ENCODE measurements around the gene OPCML.

The OPCML gene

DNA sequence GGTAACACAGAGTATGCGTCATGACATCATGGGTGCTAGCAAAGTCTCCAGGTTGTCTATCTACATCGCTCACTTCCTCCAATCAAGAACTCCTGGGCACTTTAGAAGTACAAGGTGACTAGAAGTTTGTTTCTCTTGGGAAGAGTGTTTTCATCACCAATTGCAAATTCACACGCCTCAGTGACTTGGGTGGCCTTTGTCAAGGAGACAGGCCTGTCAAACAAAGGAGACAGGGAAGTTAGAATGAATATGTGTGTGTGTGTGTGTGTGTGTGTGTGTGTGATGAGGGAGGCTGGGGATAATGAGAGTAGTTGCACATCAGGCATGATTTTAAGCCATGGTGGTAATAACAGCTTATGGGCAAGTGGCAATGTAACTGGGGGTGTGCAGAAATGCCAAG is 953.2 kb downstream of the OPCML start:
- no peak for DNase-seq

DNA sequence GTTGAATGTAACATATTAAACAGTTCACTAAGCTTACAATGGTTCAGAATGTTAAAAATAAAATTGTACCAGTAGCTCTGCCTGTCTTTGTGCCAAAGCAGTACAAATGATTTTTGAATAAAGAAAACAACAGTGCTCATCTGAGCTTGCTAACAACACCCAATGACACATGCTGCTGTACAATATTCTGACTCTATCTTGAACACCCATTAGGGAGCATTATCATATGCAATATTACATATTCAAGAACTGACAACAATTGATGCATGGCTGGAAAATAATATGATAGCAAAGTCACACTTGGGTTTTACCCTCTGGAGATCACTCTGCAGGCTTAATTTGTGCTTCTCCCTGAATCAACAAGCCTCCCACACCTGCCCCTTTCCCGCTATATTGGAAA is 953.7 kb downstream of the OPCML start:
- no peak for DNase-seq

DNA sequence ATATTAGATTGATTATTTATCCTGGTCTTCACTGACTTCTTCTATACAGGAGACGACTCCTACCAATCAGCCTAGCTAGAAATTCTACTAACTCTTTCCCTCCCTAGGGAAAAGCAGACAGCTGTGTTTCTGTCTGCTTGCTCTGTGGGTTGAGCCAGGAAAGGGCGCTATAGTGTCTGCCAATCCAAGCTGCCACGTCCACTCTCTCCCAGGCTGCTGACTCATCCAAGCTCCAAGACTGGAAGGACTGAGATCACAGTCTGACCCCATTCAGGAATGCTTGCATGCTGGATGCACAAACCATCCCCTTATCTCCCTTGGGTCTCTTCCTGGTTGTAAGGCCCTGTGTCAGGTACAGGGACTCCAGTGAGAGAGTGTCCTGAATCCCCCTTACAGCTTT is 955.6 kb downstream of the OPCML start:
- no peak for DNase-seq

DNA sequence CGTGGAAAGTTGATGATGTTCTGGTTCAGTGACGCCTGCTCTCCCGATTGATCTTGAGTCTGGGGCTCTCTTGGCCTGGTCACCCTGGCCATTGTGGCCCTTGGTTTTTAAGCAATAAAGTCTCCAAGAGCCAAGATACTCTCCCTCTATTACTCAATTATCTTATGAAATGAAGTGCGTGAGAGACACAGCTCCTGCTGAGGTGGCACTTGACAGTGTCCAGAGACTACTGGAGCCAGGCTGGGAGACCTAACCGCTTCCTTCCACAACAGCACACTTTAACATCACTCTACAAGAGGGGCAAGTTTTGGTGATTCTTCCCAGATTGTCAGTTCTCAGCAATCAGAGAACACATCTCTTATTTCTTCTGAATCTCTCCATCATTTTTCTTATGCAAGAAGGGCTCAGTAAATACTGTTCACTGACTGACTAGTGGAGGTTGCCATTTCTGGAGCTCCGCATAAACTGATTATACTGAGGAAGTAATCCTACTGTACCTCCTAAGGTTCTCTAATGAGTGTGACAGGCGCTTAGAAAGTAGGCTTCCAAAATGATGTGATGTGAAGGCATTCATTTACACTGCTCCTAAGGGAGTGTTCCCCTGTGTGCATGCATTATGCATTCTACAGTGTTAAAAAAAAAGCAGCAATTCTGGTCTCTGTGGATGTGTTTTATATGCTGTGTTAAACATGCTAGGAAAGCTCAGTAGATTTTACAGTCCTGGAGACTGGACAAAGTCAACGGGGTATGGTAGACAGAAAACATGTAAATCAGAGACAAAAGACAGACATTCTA is 968.0 kb downstream of the OPCML start:
- DNase-seq, result no peak

DNA sequence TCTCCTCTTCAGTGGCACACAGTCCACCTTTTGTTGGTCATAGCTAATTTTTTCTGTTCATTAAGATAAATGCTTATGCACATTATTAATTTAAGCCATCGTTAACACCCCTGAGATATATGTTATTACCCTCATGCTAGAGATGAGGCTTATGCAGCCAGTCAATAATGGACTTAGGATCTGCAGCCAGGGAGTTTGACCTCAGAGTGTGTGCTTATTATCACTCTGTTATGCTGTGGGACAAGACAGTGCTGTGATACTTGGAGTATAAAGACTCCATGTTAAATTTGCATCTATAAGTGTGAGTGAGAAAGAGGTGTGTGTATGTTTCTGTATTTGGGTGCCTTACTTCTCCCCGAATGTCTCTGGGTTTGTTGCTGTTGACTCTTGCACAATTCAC is 969.3 kb downstream of the OPCML start:
- DNase-seq, result no peak

DNA sequence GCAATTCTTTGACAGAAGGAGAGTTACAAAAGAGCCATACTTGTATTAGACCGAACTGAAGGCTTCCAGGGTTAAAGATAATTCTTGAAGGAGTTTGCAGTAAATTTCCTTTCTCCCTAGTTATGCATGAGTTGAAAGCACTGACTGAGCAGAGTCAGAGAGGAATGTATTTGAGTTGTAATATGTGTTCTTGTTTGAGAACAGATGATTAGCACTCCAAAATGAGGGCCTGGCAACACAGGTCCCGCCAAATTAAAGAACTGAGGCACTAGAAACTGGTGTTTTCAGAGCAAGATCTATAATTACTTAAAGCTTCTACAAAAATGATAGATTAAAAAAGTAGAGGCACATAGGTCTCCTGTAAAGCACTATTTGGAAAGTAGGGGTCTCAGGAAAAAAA is 970.4 kb downstream of the OPCML start:
- DNase-seq, result no peak

DNA sequence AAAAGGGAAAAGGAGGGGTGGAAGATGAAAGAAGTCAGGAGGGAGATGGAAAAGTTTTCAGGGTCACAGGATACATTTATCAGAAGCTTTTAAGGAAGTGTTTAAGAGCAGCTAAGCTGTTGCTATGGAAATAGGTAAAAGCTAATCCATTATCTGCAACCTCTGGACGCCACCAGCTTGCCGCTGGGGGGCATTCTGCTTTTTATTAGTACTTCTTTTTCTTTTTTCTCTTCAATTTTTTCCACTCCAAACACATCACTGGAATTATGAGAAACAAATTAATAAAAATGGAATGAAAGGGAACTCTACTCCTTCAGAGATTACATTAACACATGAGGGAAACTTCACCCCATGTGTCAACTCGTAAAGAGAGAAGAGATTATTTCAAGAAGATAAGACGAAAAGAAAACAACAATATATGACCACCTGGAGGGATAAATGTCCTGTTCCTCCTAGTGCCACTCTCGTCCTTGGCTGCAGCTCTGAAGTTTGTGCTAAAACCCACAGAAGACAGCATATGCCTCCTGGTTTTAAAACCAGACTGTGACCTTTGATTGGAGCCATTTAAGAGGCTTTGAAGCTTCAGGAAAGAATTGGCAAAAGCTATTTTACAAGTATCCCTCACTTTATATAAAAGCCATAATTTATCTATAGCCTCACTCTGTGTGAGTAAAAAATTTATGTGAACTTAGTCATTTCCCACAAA is 972.8 kb downstream of the OPCML start:
- no peak for DNase-seq

DNA sequence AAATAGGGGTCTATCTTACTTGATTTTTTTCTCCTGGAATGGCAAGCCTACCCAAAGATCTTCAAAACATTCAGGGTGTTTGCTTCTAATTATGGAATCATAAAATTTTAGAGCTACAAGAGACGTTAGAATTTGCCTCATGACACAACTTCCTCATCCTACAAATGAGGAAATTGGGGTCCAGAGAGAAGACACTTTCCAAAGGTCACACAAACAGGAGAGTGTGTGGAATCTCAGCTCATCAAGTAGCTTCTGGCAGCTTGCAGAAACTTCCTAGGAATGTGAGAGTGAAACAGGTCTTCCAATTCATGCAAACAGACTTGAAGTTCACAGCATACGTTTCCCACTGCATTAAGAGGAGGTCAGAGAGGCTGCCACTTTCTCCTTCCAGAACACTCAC is 976.0 kb downstream of the OPCML start:
- no peak for DNase-seq

DNA sequence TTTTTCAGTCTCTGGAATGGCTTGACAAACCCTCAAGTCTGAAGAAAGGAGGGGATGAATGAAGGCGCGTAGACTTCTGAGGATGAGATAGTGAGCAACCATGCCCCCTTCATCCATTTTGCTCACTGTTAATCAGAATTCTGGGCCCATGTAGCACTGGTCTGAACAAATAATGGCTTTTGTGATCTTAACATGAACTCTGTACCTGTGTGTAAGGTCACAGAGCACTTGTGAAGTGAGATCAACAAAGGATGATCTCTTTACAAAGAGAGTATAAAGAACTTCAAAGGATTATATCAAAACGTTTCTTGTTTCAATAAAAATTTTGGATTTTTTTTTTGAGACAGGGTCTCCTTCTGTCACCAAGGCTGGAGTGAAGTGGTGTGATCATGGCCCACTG is 976.7 kb downstream of the OPCML start:
- no peak for DNase-seq

DNA sequence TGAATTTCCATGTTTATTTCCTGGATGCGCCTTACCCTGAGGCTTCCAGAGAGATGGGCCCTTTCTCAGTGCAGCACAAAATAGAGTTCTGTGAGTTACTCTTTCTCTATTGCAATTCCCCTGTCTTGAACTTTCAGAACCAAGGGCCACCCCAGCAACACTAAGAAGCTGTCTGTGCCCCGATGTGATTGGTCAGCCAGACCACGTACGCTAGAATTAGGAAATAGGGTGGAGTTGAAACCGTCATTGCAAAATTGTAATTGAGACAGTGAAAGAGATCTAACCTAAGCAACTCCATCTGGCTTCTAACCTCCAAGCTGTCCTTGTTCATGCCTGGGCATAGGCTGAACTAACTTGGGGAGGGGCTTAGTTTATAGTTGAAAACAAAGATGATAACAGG is 981.3 kb downstream of the OPCML start:
- DNase-seq, result no peak

DNA sequence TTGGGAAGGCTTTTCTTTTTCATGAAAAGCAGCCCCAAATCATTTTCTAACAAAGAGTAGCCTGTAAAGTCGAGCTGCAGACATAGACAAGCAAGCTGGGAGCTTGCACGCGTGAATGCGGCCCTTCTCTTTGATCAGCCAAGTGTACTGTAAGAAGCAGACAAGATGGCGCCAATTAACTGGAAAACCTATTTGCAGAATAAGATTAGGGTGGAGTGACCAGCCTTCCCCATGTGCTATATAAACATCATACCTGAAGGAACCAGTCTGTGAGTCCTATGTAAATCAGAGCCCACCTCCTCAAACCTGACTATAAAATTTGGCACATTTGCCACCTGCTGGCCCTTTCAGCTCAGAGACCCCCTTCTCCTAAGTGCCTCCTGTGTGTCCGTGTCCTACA is 982.7 kb downstream of the OPCML start:
- no peak for DNase-seq

DNA sequence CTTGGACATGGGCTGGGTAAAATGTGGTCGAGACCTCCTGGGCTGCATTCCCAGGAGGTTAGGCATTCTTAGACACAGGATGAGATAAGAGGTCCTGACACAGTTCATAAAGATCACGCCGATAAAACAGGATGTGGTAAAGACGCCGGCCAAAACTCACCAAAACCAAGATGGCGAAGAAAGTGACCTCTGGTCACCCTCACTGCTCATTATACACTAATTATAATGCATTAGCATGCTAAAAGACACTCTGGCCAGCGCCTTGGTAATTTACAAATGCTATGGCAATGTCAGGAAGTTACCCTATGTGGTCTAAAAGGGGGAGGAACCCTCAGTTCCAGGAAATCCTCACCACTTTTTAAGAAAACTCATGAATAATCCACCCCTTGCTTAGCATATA is 983.3 kb downstream of the OPCML start:
- no peak for DNase-seq

DNA sequence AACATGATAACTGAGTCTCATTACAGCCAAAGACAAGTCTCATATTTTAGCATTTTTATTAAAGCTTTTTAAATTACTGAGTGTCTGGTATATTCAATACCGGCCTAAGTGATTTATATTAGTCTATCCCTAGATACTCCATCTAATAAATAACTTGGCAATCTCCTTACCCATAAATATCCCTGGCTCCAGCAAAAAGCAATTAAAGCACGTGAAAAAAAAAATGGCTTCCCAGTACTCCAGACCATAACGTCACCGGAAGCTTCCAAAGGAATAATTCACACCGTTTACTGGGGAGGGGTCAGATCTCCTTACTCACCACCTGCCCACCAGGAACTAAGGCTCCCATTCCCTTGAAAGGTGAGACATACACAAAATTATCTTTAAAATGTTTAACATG is 988.3 kb downstream of the OPCML start:
- DNase-seq, result no peak

DNA sequence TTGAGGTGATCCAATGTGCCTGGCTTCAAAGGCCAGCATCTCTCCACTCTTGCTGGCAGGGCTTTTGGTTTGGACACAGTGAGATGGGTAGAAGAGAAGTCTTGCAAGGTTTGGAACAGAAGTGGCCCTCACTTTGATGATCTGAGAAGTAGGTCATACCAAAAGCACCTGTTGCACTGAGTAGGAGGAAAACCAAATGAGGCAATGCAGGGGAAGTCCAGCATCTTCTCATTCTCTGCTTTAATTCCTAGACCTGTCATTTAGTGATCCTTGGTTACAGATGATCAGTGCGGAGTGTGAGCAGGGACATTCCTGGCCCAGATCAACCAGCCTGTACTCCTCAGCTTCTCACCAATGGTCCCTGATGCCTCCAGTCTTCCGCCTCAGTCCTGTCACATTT is 990.5 kb downstream of the OPCML start:
- no peak for DNase-seq

DNA sequence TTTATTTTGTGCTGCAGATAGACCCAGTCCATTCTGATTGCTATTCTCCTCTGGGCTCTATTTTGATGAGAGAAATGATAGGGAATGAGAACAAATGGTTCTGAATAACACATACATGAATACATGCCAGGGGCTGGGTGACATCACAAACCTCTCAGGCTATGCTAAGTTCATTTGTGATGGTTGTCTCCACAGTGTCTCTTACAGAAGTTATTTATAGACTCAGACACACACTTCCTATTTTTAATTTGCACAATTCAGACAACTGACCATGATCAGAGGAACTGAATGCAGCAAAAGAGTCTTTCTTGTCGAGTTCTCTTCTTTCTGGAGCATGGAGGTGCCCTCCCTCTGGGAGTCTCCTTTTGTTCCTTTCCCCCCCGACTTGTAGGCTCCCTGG is 991.7 kb downstream of the OPCML start:
- no peak for DNase-seq

DNA sequence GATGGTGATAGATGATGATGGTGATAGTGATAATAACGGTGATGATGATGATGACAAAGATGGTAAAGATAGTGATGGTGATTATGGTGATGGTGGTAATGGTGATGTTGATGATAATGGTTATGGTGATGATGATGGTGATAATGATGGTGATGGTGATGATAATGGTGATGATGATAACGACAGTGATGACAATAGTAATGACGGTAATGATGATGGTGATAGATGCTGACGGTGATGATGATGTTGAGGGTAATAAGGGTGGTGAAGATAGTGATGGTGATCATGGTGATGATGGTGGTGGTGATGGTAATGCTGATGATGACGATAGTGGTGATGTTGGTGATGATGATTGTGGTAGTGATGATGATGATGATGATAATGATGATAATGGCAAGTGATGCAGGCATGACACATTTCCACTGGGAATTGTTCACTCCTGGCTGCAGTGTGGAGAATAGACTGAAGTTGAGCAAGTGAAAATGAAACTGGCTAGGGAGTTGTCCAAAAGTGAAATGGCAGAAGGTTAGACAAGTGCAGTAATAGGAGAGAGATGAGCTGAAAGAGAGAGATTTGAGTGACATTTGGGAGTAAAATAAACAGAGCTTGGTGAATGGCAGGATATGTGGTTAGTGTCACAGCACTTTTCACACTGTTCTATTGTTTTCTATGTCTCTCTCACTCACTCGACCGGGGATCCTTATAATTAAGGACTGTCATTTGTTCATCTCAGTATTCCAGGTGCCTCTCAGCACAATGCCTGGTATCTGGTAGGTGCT is 992.5 kb downstream of the OPCML start:
- no peak for DNase-seq

DNA sequence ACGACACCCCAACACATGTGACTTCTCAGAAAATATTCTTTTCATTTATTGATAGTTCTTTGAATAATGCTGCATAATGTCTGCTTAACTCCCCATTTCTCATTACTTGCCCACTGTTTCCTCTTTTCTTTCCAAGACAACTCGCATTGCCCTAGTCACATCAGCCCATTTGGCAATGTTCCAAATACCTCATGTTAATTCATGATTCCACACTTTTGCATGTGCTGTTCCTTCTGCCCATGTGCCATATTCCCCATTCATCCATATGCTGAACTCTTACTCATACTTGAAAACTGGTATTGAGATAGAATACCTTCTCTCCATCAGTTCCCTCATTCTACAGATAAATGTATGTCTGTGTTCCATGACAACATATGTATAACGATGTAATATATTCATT is 993.7 kb downstream of the OPCML start:
- no peak for DNase-seq

DNA sequence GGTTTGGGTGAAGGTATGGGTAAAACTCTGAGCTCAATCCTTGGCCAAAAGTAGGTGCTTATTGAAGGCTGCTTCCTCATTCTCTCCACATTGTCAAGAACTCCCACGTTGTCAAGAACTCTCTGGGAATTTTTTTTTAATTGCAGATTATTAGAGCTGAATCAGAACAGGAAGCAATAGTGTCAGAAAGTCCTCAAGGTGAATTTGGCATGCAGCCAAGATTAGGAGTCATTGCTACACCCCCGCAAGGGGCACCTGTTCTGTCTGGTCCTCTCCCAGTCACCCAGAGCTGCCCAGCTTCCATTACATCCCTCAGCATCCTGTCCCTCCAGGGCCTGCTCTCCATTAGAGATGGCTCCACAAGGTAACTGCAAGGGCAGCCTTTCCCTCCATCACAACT is 996.5 kb downstream of the OPCML start:
- no peak for DNase-seq

DNA sequence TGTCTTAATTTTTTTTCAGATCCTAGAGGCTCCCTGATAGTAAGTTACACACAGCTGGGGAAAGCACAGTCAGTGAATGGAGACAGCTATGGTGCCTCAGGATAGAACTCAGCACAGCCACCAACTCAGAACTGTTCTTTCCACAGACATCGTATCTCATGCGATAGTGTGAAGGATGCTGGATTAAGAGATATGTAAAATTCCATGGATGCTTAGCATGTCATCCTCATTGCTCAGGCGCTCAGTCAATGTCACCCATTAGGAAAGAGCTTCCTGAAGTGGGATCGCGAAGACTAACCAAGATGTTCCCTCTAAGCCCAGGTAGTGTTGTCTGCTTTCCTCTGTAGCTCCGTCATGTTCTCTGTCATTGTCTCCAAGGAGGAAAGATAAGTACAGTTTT is 1000.4 kb downstream of the OPCML start:
- no peak for DNase-seq

DNA sequence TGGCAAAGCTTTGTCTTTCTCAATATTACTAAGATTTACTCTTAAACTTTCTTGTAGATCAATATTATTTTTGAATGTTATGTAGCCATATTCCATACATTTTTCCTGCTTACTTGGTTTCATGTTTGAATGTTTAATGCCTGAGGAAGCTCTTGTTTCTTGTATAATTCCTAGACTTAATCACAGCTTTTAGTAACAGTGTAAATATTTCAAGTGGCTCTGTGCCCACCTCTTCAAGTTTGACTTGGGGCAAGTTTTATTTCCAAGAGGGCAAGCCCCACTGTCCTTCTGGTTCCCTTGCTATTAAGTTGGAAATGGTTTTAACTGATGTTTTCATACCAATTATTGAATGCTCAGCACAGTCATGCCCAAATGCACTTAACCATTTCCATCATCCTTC is 1004.1 kb downstream of the OPCML start:
- no peak for DNase-seq

DNA sequence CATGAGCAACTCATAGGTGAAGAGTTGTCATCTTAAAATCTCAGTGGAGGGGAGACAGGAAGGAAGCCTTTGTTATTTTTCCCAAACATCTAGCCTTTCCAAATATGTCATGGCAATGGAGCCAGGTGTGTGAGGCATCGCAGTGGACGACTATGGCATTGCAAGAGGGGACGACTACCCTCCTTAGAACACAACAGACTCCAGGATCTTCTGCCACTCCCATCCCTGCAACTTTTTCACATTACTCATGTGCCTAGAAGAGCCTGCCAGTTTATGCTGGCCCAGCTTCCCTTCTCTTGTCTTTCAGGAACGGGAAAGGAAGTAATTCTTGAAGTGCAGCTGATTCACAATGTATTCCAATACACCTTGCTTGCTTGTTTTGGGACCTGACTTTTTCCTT is 1008.4 kb downstream of the OPCML start:
- DNase-seq, result no peak

DNA sequence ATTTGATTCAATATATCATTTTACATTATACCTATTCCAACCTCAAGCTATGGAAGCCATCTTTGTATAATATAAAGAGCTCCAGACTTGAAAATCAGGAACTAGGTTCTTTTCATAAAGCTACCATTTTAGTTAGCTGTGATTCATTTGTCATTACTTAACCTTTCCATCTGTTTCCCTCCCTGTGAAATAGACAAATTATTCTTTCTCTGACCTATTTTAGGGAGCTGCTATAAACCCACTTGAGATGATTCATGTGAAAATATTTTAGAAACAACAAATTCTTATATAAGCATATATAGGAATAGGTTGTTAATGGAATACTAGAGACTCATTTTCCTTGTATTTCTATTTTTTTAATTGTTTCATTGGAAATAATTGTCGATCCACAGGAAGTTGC is 1012.1 kb downstream of the OPCML start:
- no peak for DNase-seq

DNA sequence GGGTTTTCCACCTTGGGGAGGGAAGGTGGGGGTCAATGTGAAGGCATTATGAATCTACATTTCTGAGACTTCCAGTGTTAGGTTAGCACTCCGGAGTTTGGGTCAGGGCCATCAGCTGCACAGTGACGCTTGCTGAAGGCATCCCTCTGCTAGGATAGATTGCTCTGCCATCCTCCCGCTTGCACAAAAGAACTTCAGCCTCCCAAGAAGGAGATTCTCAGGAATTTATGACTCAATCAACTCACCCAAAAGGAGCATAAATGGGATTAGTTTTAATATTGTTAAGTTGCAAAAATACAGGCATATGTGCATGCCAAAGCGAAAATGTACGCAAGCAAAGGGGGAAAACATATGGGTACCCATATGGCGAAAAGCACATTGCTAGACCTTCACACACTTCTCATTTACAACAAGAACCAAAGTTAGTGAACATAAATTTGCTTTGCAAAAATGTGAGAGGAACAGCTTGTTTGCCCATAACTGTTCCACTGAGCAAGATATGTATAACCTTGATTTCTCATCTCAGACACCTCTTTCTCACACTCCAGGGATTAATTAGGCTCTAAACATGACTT is 1013.0 kb downstream of the OPCML start:
- no peak for DNase-seq
